Retinal pigment epithelial cell (primary cell): ENCODE results near the gene FTCD.

Experiments
- DNase-seq: peaks from one replicate; pipeline ENCODE4 v3.0.0-alpha.2; 2010; ENCODE audit warnings: low read depth
- H3K4me3 ChIP-seq: 2 replicates; pipeline ENCODE4 v1.5.1; 2011; ENCODE audit warnings: mild to moderate bottlenecking, low read length, control low read depth, moderate library complexity
- TF ChIP-seq, protein P1 (sequence below): conservative IDR thresholded peaks from 2 replicates; pipeline ENCODE4 v1.5.1; 2011; ENCODE audit warnings: low read depth, low read length, control low read depth, inconsistent platforms

The FTCD gene

DNA sequence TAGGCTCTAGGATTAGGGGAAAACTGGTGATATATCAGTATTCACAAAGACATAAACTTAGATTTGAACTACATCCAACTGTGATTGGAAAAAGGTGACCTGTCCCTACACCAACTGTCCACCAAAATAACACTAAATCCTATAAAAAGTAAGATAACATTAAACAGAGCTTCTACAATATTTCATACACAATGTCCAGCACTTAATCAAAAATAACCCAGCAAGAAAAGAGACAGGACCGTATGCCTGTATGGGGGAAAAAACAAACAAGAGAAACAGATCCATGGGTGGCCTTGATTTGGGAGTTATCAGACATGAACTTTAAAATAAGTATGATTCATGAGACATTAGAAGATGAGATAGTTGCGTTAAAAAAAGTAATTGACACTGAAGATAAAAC is 67.2 kb downstream of the FTCD start:
- H3K4me3 ChIP-seq: no peak overlapping the region
- DNase-seq: no peak
- TF ChIP-seq, protein P1, sequence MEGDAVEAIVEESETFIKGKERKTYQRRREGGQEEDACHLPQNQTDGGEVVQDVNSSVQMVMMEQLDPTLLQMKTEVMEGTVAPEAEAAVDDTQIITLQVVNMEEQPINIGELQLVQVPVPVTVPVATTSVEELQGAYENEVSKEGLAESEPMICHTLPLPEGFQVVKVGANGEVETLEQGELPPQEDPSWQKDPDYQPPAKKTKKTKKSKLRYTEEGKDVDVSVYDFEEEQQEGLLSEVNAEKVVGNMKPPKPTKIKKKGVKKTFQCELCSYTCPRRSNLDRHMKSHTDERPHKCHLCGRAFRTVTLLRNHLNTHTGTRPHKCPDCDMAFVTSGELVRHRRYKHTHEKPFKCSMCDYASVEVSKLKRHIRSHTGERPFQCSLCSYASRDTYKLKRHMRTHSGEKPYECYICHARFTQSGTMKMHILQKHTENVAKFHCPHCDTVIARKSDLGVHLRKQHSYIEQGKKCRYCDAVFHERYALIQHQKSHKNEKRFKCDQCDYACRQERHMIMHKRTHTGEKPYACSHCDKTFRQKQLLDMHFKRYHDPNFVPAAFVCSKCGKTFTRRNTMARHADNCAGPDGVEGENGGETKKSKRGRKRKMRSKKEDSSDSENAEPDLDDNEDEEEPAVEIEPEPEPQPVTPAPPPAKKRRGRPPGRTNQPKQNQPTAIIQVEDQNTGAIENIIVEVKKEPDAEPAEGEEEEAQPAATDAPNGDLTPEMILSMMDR: no peak

DNA sequence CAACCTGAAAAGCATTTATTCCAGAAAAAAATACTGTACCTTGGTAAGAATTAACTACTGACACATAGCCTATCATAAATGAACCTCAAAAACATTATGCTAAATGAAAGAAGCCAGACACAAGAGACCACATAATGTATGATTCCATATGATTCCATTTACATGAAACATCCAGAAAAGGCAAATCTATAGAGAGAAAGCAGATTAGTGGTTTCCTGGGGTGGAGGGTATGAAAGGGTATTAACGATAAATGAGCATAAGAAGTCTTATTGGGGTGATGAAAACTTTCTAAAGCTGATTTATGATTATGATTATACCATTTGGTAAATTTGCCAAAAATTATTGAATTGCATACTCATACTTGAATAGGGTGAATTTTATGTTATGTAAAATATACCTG is 67.7 kb downstream of the FTCD start:
- no peak overlapping the region for H3K4me3 ChIP-seq
- TF ChIP-seq, protein P1: no peak
- no peak for DNase-seq
